K562 (cell line): Measurements from ENCODE around the gene FAM227A. TPM values are rescaled to one million over a fixed set of nuclear protein-coding genes. Genes with fewer than 3 reads are reported as not detected.

Experiments
- ATAC-seq: fragments of 200-7000 bp; cut with Tn5 transposase; 3 replicates; pipeline ENCODE4 v1.9.1; 2020; ENCODE audit warnings: moderate library complexity
- BruUV-seq: library from RNA; stranded (reverse); fragments of 400-500 nt; replicated peaks from 2 replicates; lab custom pipeline; 2021; lab: Mats Ljungman, UMichigan
- CTCF ChIA-PET: fragments of 300-600 bp; formaldehyde crosslinking; extraction: SDS; loops from one replicate; lab custom pipeline; 2021; ENCODE audit warnings: low intra/inter-chr PET ratio; lab: Yijun Ruan, JAX
- POLR2A ChIA-PET: fragments of 300-600, 350-650 bp; sonication (Branson Sonifier 250); formaldehyde crosslinking; extraction: SDS; loops from one replicate; lab custom pipeline; 2021; ENCODE audit warnings: antibody characterized with exemption, inconsistent platforms; lab: Yijun Ruan, JAX
- DNase-seq, 4 experiments: peaks; one replicate each; pipeline versions ENCODE4 v3.0.0 to v3.0.0-alpha.2; 2011 to 2018; ENCODE audit warnings: low spot score in 3 of 4, mixed read lengths in 3 of 4; ENCODE audit errors: extremely low read depth in 1 of 4
- FAIRE-seq: peaks from 2 replicates; lab custom pipeline; 2011; peaks lifted over from hg19 to GRCh38; lab: Jason Lieb, UNC
- H2AFZ ChIP-seq: 2 replicates; pipeline ENCODE4 v1.6.0; 2011; ENCODE audit warnings: low read depth, low read length, control low read depth, inconsistent platforms
- H3K27ac ChIP-seq: fragments of 200-600 bp; 3 replicates; pipeline ENCODE4 v1.8.0; 2011; ENCODE audit warnings: low read depth, mild to moderate bottlenecking, control low read depth, inconsistent platforms, low read length, moderate library complexity, mixed read lengths; ENCODE audit errors: extremely low read depth
- H3K27me3 ChIP-seq, 2 experiments: fragments of 300-600 bp in 1 of 2; 2 replicates in 1 of 2; 3 replicates in 1 of 2; pipeline versions ENCODE4 v1.6.0 to v1.8.0; 2011; ENCODE audit warnings: inconsistent platforms in 2 of 2, low read length in 2 of 2, mild to moderate bottlenecking in 1 of 2, mixed read lengths in 1 of 2, moderate library complexity in 1 of 2; ENCODE audit not compliant: control insufficient read depth in 2 of 2, insufficient read depth in 2 of 2
- H3K36me3 ChIP-seq: fragments of 300-600 bp; 3 replicates; pipeline ENCODE4 v1.8.0; 2011; ENCODE audit warnings: mild to moderate bottlenecking, low read length, inconsistent platforms; ENCODE audit not compliant: control insufficient read depth, insufficient read depth
- H3K4me1 ChIP-seq, 2 experiments: fragments of 200-600 bp in 1 of 2; replicated peaks in 1 of 2; 2 replicates in 1 of 2; 3 replicates in 1 of 2; pipeline versions ENCODE4 v1.5.1 to v1.8.0; 2011; ENCODE audit warnings: inconsistent platforms in 2 of 2, low read length in 2 of 2, mild to moderate bottlenecking in 1 of 2, mixed read lengths in 1 of 2, moderate library complexity in 1 of 2; ENCODE audit not compliant: control insufficient read depth in 2 of 2, insufficient read depth in 2 of 2
- H3K4me2 ChIP-seq: 2 replicates; pipeline ENCODE4 v1.6.1; 2011; ENCODE audit warnings: low read length, control low read depth, inconsistent platforms, mixed read lengths; ENCODE audit not compliant: insufficient read depth
- H3K4me3 ChIP-seq: fragments of 200-600 bp; sonication (generic), shearing (Covaris generic); 2 replicates; pipeline ENCODE4 v1.5.1; 2016; ENCODE audit warnings: control low read depth, inconsistent platforms
- H3K79me2 ChIP-seq: fragments of 200-600 bp; 3 replicates; pipeline ENCODE4 v1.8.0; 2011; ENCODE audit warnings: low read length, inconsistent platforms; ENCODE audit not compliant: control insufficient read depth, insufficient read depth
- H3K9ac ChIP-seq, 2 experiments: 2 replicates each; pipeline versions ENCODE4 v1.6.0 to v1.6.1; 2011; ENCODE audit warnings: low read depth in 2 of 2, low read length in 2 of 2, control low read depth in 1 of 2, inconsistent platforms in 1 of 2, mild to moderate bottlenecking in 1 of 2, mixed read lengths in 1 of 2; ENCODE audit not compliant: insufficient read depth in 1 of 2
- H3K9me1 ChIP-seq: one replicate; pipeline ENCODE4 v1.6.0; 2011; ENCODE audit warnings: inconsistent platforms, mild to moderate bottlenecking, low read length, moderate library complexity; ENCODE audit not compliant: control insufficient read depth, insufficient read depth
- H3K9me3 ChIP-seq: replicated peaks from 2 replicates; pipeline ENCODE4 v1.5.1; 2011; ENCODE audit warnings: low read depth, low read length, inconsistent platforms; ENCODE audit not compliant: control insufficient read depth, insufficient read depth
- H4K20me1 ChIP-seq: replicated peaks from 2 replicates; pipeline ENCODE4 v1.6.1; 2011; ENCODE audit warnings: low read length, inconsistent platforms, mixed read lengths; ENCODE audit not compliant: control insufficient read depth, insufficient read depth
- JUNB ChIP-seq: fragments of 450-650 bp; formaldehyde crosslinking; conservative IDR thresholded peaks from 2 replicates; pipeline ENCODE4 v1.4.0; 2020; ENCODE audit warnings: mild to moderate bottlenecking
- KDM1A ChIP-seq, 2 experiments: fragments of 450-650 bp; IDR thresholded peaks; 2 replicates each; pipeline ENCODE4 v1.6.1; 2016; ENCODE audit warnings: mild to moderate bottlenecking in 2 of 2
- NFIC ChIP-seq: fragments of 450-650 bp; IDR thresholded peaks from 2 replicates; pipeline ENCODE4 v1.6.1; 2017; ENCODE audit warnings: mild to moderate bottlenecking, inconsistent platforms
- WGBS: fragments of 100-300 bp; shearing (Covaris generic); methylation state at CpG from one replicate; pipeline ENCODE4 v1.1.6; 2016; ENCODE audit warnings: low coverage, mixed read lengths; ENCODE audit not compliant: insufficient coverage; ENCODE audit errors: missing lambda C conversion rate; 5-methylcytosine and 5-hydroxymethylcytosine counted together
- in situ Hi-C: fragments of 300-500 bp; cut with MboI; formaldehyde crosslinking; loops from 4 replicates; pipeline ENCODE4 v1.15.0; 2018; ENCODE audit warnings: inconsistent platforms, mixed read lengths
- intact Hi-C: fragments of 100-400 bp; cut with micrococcal nuclease; formaldehyde crosslinking; loops from 2 replicates; pipeline ENCODE4 v1.14.2; 2022
- polyA plus RNA-seq, 8 experiments: library from polyadenylated mRNA; depleted of rRNA in 4 of 8; stranded (reverse) in 5 of 8; unstranded in 3 of 8; fragments of >200 nt; fragmentation: Nextera tagmentation in 2 of 8; fragmentation: Illumina TruSeq in 1 of 8; extraction: Ambion mirVana in 2 of 8; extraction: Trizol in 1 of 8; gene quantifications; 2 replicates each; pipeline versions ENCODE4 v1.2.1 to v1.2.3, GENCODE V29; 2011 to 2014; ENCODE audit warnings: inconsistent platforms in 1 of 8, missing spikeins in 1 of 8
- total RNA-seq, 7 experiments: library from RNA; depleted of rRNA in 6 of 7; stranded (reverse); fragments of >200 nt in 6 of 7; fragmentation: Illumina TruSeq in 2 of 7; extraction: Trizol in 2 of 7; gene quantifications; 2 replicates each; pipeline versions ENCODE4 v1.2.1 to v1.2.3, GENCODE V29; 2011 to 2021; ENCODE audit warnings: low replicate concordance in 1 of 7
- TF ChIP-seq, protein P1 (sequence below): fragments of 250-450 bp; sonication (Bioruptor Pico); IDR thresholded peaks from 2 replicates; pipeline ENCODE4 v1.4.0; 2020; ENCODE audit warnings: mild to moderate bottlenecking, moderate library complexity, borderline replicate concordance

FAM227A gene
- total and polyA plus RNA-seq, 9 of the 15 experiments (the other 6 are each of a cell fraction or from before 2014, with no cell fraction given): 0.10 to 2.2 (median 0.83) TPM

DNA sequence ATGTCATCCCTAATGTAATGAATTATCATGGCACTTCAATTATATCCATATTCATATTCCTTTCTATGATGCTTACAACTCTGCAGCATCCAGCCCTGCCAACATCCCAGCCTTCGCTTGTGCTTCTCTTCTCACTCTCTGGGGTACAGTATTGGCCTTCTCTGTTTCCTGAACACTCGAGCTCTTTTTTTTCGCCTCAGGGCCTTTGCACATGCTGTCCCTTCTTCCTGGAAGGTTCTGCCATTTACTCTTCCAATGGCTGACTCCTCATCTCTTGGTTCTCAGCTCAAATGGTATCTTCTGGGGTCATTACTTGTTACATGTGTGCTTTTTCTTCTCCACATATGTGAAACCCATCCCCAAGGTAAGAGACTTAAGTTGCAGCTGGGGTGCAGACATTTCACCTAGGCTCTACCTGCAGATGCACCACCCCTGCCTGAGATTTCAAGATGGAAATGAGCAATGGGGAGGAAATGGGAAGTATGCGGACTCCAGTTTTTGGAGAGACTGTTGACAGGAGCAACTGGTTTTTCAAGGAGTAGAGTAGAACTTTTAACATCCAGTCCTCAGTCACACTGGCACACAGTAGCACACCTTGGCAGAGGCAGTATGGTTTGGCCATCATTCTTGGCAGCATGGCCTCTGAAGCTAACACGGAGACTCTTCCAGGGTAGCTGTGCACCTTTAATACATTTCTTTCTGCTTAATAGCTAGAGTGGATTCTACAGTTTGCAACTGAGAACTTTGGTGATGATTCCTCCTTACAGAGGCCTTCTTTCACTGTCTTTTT is 43.8 kb downstream of the FAM227A start (continued):
- TF ChIP-seq, protein P1, sequence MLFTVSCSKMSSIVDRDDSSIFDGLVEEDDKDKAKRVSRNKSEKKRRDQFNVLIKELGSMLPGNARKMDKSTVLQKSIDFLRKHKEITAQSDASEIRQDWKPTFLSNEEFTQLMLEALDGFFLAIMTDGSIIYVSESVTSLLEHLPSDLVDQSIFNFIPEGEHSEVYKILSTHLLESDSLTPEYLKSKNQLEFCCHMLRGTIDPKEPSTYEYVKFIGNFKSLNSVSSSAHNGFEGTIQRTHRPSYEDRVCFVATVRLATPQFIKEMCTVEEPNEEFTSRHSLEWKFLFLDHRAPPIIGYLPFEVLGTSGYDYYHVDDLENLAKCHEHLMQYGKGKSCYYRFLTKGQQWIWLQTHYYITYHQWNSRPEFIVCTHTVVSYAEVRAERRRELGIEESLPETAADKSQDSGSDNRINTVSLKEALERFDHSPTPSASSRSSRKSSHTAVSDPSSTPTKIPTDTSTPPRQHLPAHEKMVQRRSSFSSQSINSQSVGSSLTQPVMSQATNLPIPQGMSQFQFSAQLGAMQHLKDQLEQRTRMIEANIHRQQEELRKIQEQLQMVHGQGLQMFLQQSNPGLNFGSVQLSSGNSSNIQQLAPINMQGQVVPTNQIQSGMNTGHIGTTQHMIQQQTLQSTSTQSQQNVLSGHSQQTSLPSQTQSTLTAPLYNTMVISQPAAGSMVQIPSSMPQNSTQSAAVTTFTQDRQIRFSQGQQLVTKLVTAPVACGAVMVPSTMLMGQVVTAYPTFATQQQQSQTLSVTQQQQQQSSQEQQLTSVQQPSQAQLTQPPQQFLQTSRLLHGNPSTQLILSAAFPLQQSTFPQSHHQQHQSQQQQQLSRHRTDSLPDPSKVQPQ (CRISPR knock-in tag): no peak

DNA sequence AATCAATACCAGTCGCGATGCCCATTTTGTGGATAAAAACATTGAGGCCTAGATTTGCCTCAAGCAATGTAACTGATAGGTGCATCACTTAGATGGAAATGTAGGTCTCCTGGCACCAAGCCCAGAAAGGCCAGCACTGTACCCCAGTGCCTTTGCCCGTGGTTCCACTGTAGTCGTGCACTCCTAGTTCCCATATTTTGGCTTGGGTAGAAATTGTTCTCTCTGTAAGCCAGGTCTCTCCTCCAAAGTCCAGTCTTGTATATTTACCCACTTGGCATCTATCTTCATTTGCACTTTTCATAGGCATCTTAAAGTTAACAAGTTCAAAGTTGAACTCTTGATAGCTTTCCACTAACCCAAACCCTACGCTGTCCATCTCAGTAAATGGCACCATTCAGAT is 44.6 kb downstream of the FAM227A start:
- WGBS: 32% methylated on average over 5 of the region's 5 CpGs
- Histone ChIP-seq H2AFZ (no peak overlapping the region), H4K20me1 (no peaks in the 10 kb centered on the region), H3K4me2 (no peak overlapping the region), H3K9me3 (no peaks in the 10 kb centered on the region), H3K4me1 (peaks cover 0 to under 1% of the 10 kb centered on the region in 2 experiments; a peak in 1 of 5 replicates), H3K36me3 (no peaks in the 10 kb centered on the region), H3K9me1 (no peaks in the 10 kb centered on the region), H3K79me2 (no peaks in the 10 kb centered on the region), H3K9ac (no peak overlapping the region), H3K4me3 (no peak overlapping the region), H3K27me3 (no peaks in the 10 kb centered on the region), H3K27ac (no peak overlapping the region)
- BruUV-seq: no TSS peak
- CTCF ChIA-PET: no interaction called here
- TF ChIP-seq JUNB (CRISPR knock-in tag) (no peak), NFIC (peak; percentile 35; the same call in 1 of the 2 replicates), KDM1A (IDR thresholded peaks at IDR 0.05) (no peak)
- in situ Hi-C loops (no loop called here), intact Hi-C loops (no loop called here)
- POLR2A ChIA-PET: no interaction called here
- FAIRE-seq (no peak), DNase-seq (no peak), ATAC-seq (no peak)
